Lower leg skin (tissue), 4 donors: ENCODE results near the gene JUND. TPM values are rescaled to one million over a fixed set of nuclear protein-coding genes. Genes with fewer than 3 reads are reported as not detected.

ENCODE experiments used
- DNase-seq, 2 donors: peaks; one replicate each; pipeline ENCODE4 v3.0.0-alpha.2; 2019; ENCODE audit warnings: low spot score in 2 of 2
- H3K4me3 ChIP-seq: fragments of 200-600 bp; sonication (generic); 2 replicates; pipeline ENCODE4 v1.5.1; 2017; ENCODE audit warnings: mild to moderate bottlenecking, low read depth; ENCODE audit not compliant: poor library complexity, severe bottlenecking
- POLR2A ChIP-seq, 2 donors: fragments of 450-650 bp; IDR thresholded peaks; one replicate each; pipeline ENCODE4 v1.6.1; 2016 to 2017; ENCODE audit warnings: antibody characterized with exemption in 2 of 2, mild to moderate bottlenecking in 1 of 2, moderate library complexity in 1 of 2
- WGBS, 2 donors: methylation state at CpG; one replicate each; pipeline ENCODE4 v1.1.5; 2018; 5-methylcytosine and 5-hydroxymethylcytosine counted together
- intact Hi-C: fragments of 100-400 bp; cut with DNase I; formaldehyde crosslinking; loops from one replicate; pipeline ENCODE4 v1.15.0; 2023; ENCODE audit warnings: low total_unique reads
- total RNA-seq, 4 donors: library from RNA; depleted of rRNA; stranded (reverse); fragments of >200 nt; gene quantifications; one replicate each; pipeline ENCODE4 v1.1.0, GENCODE V29; 2016
- TF ChIP-seq, protein P1 (sequence below), 3 donors: fragments of 450-650 bp; IDR thresholded peaks; one replicate each; pipeline ENCODE4 v1.5.1; 2016; ENCODE audit warnings: antibody characterized with exemption in 3 of 3, mild to moderate bottlenecking in 3 of 3, moderate library complexity in 2 of 3

The JUND gene
- total RNA-seq, 4 donors from 2014 or later, result 337 to 886 (median 413) TPM

DNA sequence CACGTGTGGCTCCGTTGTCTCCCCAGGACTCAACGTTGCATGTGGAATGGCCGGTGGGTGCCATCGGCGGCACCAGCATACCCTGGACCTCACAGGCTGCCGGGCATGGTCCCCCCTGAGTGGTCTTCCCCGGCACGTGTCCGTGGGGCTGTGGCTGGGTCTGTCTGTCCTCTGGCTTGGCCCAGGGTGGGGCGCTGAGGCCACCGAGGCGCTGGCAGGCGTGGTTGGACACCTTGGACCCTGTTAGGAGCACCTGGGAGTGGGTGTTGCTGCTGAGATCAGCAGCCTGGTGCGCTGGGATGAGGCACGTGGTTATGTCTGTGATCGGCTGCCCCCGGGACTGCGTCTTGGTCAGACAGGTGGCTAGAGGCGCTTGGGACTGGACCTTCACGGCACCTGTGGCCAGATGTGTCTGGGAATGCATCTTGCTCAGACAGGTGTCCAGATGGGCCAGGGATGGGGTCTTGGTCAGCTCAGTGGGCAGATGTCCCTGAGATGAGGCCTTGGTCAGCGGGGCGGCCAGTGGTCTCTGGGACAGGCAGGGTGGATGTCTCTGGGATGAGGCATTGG, 16.4 kb downstream of the JUND start:
- no peak for TF ChIP-seq POLR2A (IDR thresholded peaks at IDR 0.05)
- TF ChIP-seq, protein P1, sequence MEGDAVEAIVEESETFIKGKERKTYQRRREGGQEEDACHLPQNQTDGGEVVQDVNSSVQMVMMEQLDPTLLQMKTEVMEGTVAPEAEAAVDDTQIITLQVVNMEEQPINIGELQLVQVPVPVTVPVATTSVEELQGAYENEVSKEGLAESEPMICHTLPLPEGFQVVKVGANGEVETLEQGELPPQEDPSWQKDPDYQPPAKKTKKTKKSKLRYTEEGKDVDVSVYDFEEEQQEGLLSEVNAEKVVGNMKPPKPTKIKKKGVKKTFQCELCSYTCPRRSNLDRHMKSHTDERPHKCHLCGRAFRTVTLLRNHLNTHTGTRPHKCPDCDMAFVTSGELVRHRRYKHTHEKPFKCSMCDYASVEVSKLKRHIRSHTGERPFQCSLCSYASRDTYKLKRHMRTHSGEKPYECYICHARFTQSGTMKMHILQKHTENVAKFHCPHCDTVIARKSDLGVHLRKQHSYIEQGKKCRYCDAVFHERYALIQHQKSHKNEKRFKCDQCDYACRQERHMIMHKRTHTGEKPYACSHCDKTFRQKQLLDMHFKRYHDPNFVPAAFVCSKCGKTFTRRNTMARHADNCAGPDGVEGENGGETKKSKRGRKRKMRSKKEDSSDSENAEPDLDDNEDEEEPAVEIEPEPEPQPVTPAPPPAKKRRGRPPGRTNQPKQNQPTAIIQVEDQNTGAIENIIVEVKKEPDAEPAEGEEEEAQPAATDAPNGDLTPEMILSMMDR (IDR thresholded peaks at IDR 0.05), result no peak
- H3K4me3 ChIP-seq, result no peak overlapping the region
- intact Hi-C loops, result no loop called here
- no peak for DNase-seq
- WGBS, 2 donors, result 93 to 98% methylated on average over 12 to 20 of the region's 23 CpGs

DNA sequence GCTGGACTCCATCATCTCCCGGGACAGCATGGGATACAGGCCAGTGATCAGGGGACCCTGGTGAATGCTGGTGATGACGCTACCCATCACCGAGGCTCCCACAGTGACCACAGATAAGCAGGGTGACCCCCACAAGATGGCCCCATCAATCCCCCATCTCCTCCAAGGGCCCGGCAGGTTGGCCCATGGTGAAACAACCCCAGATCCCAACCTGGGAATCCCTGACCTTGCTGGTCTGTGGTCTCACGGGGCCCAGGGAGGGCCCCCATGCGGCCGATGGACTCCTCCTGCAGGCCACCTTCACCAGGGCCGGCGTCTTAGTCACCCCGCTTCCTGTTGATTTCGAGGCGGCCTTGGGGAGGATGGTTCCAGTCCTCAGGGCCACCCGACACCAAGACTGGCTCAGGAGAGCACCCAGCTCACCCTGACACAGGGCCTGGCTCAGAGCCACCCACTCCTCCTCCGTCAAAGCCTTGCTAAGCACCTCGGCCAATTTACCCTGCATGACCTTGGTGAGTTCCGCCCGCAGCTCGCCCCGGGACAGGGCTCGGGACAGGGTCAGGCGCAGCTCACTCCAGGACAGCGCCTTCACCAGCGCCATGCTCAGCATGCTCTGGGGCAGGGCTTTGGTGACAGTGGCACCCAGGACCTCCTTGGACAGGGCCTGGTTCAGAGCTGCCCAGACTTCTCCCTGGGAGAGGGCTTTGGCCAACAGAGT, 17.1 kb downstream of the JUND start:
- no peak overlapping the region for H3K4me3 ChIP-seq
- TF ChIP-seq, protein P1 (IDR thresholded peaks at IDR 0.05), result no peak
- no peak for TF ChIP-seq POLR2A (IDR thresholded peaks at IDR 0.05)
- WGBS, 2 donors, result 92 to 94% methylated on average over 7 to 23 of the region's 23 CpGs
- intact Hi-C loops, result no loop called here
- DNase-seq, result no peak

DNA sequence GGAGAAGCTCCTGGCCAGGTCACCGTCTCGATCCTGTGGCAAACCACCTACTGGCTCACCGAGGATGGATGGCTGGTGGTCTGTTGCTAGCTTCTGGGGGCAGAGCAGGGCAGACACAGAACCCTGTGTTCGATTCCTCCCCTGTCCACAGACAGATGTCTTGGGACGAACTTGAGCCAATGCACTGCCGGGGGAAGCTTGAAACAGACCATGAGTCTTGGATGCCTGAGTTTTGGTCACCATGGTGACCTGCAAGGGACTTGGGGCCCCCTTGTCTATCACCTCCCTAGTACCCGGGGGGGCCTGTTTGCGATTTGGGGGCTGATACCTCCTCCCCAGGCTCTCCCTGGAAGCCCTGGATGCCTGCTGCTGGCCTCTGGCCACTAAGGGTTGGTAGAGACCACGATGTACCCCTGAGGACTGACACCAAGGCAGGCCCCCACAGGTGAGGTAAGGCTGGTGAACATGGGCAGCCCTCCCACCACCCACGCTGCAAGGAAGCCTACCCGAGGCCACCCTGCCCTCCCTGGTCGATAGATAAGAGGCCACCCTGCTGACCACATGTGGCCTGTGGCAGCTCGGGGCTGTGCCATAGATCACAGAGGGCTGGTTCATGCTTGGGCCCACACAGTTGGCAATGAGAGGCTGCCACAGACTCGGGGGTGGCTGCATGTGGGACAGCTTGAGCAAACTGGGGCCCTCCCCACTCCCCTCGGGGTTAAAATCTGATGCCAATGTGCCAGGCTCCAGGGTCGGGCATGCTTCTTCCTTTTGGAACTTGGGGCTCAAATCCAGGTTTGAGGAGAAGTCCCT, 17.9 kb downstream of the JUND start:
- no peak overlapping the region for H3K4me3 ChIP-seq
- no peak for DNase-seq

DNA sequence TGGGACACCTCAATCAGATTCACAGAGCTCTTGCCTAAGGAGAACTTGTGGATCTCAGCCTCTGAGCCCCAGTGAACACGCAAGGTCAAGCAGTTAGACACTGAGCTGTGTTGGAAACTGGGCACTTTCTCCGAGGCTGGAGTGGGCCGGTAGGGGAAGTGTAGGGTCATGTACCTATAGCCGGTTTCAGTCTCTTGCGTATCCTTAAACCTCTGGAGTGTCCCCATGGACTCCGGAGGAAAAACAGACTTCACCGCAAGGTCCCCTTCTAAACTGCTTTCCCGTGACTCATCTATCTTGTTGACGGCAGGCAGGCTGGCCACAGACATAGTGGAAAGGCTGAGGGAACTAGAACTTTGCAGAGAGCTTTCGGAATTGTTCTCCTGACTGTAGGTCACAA, 18.5 kb downstream of the JUND start:
- intact Hi-C loops, result no loop called here
- WGBS, 2 donors, result 91 to 93% methylated on average over 10 of the region's 10 CpGs
- TF ChIP-seq POLR2A (IDR thresholded peaks at IDR 0.05), result no peak
- TF ChIP-seq, protein P1 (IDR thresholded peaks at IDR 0.05), result no peak
- H3K4me3 ChIP-seq, result no peak overlapping the region
- DNase-seq, result no peak

More for the DNA sequence above, 17.9 kb downstream of the JUND start:
- 78 to 87% methylated on average over 11 to 14 of the region's 16 CpGs for WGBS, 2 donors
- TF ChIP-seq, protein P1 (IDR thresholded peaks at IDR 0.05), result no peak
- TF ChIP-seq POLR2A (IDR thresholded peaks at IDR 0.05), result no peak
- intact Hi-C loops, result no loop called here

DNA sequence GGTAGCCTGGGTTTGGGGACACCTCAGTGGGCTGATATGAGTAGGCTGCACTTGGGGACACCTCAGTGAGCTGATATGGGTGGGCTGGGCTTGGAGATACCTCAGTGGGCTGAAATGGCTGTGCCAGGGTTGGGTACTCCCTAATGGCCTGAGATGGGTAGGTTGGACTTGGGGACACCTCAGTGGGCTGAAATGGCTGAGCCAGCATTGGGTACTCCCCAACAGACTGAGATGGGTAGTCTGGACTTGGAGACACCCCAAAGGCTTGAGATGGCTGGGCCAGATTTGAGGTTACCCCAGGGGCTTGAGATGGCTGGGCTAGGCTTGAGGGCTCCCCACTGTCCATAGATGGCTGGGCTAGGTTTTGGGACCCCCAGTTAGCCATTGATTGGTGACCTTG, 19.3 kb downstream of the JUND start:
- TF ChIP-seq, protein P1 (IDR thresholded peaks at IDR 0.05), result no peak
- TF ChIP-seq POLR2A (IDR thresholded peaks at IDR 0.05), result no peak
- no peak for DNase-seq
- no peak overlapping the region for H3K4me3 ChIP-seq
- intact Hi-C loops, result no loop called here
